ENCODE measurements around the gene CACHD1. TPM values are rescaled to one million over a fixed set of nuclear protein-coding genes. Genes with fewer than 3 reads are reported as not detected.

Gene CACHD1
- polyA plus RNA-seq, 1 donor from 2014 or later: 12.7 TPM

GRCh38 chr1:64601207-64601606 is 131.3 kb downstream of the CACHD1 start:
- no peaks in the 10 kb centered on the region for H3K79me2 ChIP-seq (replicated peaks; ENCODE audit: insufficient read depth, low read length)
- TF ChIP-seq RAD21 (conservative IDR thresholded peaks at IDR 0.05) (no peak), EZH2 (IDR thresholded peaks at IDR 0.05; ENCODE audit: borderline replicate concordance, insufficient read depth, low read length, poor library complexity, severe bottlenecking) (no peak), EP300 (conservative IDR thresholded peaks at IDR 0.05; ENCODE audit: poor library complexity, severe bottlenecking) (no peak), MXI1 (conservative IDR thresholded peaks at IDR 0.05; ENCODE audit: poor library complexity, severe bottlenecking) (no peak), POLR2AphosphoS5 (IDR thresholded peaks at IDR 0.05) (no peak), SMC3 (conservative IDR thresholded peaks at IDR 0.05; ENCODE audit: poor library complexity) (no peak), CTCF (IDR thresholded peaks at IDR 0.05; ENCODE audit: poor library complexity, severe bottlenecking) (no peak), REST (IDR thresholded peaks at IDR 0.05; ENCODE audit: borderline replicate concordance) (no peak), TAF1 (IDR thresholded peaks at IDR 0.05; ENCODE audit: low read depth) (no peak)

GRCh38 chr1:64608005-64608650 is 138.2 kb downstream of the CACHD1 start:
- H3K9ac ChIP-seq (ENCODE audit: low read length): no peak overlapping the region
- TF ChIP-seq EP300 (conservative IDR thresholded peaks at IDR 0.05; ENCODE audit: poor library complexity, severe bottlenecking): no peak
- no peak for TF ChIP-seq TAF1 (IDR thresholded peaks at IDR 0.05; ENCODE audit: low read depth)
- no peak for TF ChIP-seq EZH2 (IDR thresholded peaks at IDR 0.05; ENCODE audit: borderline replicate concordance, insufficient read depth, low read length, poor library complexity, severe bottlenecking)
- no peak for TF ChIP-seq REST (IDR thresholded peaks at IDR 0.05; ENCODE audit: borderline replicate concordance)
- no peak for TF ChIP-seq CTCF (IDR thresholded peaks at IDR 0.05; ENCODE audit: poor library complexity, severe bottlenecking)
- no peak for TF ChIP-seq SMC3 (conservative IDR thresholded peaks at IDR 0.05; ENCODE audit: poor library complexity)
- no peak for TF ChIP-seq MXI1 (conservative IDR thresholded peaks at IDR 0.05; ENCODE audit: poor library complexity, severe bottlenecking)
- TF ChIP-seq RAD21 (conservative IDR thresholded peaks at IDR 0.05): no peak
- no peak for TF ChIP-seq POLR2AphosphoS5 (IDR thresholded peaks at IDR 0.05)
- no peak overlapping the region for H3K4me3 ChIP-seq (ENCODE audit: low read length)
- H3K27ac ChIP-seq (ENCODE audit: low read length): no peak overlapping the region
- no peaks in the 10 kb centered on the region for H3K36me3 ChIP-seq (ENCODE audit: insufficient read depth, low read length)
- no peak overlapping the region for H3K4me2 ChIP-seq (ENCODE audit: low read length)
- H4K20me1 ChIP-seq (ENCODE audit: insufficient read depth): no peaks in the 10 kb centered on the region
- H3K27me3 ChIP-seq (ENCODE audit: insufficient read depth, low read depth, low read length): no peaks in the 10 kb centered on the region
- H3K9me2 ChIP-seq (ENCODE audit: insufficient read depth, low read length): no peaks in the 10 kb centered on the region
- no peaks in the 10 kb centered on the region for H3F3A ChIP-seq (ENCODE audit: insufficient read depth, low read length, poor library complexity, severe bottlenecking)
- H3K9me3 ChIP-seq (ENCODE audit: low read length): no peaks in the 10 kb centered on the region
- no peak overlapping the region for H2AFZ ChIP-seq (ENCODE audit: low read depth, low read length)
- H3K79me2 ChIP-seq (replicated peaks; ENCODE audit: insufficient read depth, low read length): no peaks in the 10 kb centered on the region

More at GRCh38 chr1:64601207-64601606, 131.3 kb downstream of the CACHD1 start:
- Histone ChIP-seq H2AFZ (ENCODE audit: low read depth, low read length) (no peak overlapping the region), H3K9me3 (ENCODE audit: low read length) (no peaks in the 10 kb centered on the region), H3K4me2 (ENCODE audit: low read length) (no peak overlapping the region), H3K9ac (ENCODE audit: low read length) (no peak overlapping the region), H3K27me3 (ENCODE audit: insufficient read depth, low read depth, low read length) (no peaks in the 10 kb centered on the region), H3K9me2 (ENCODE audit: insufficient read depth, low read length) (no peaks in the 10 kb centered on the region), H3K27ac (ENCODE audit: low read length) (no peak overlapping the region), H3K36me3 (ENCODE audit: insufficient read depth, low read length) (no peaks in the 10 kb centered on the region), H3K4me3 (ENCODE audit: low read length) (no peak overlapping the region), H3F3A (ENCODE audit: insufficient read depth, low read length, poor library complexity, severe bottlenecking) (no peaks in the 10 kb centered on the region), H4K20me1 (ENCODE audit: insufficient read depth) (no peaks in the 10 kb centered on the region)

Measured in neural cell (in vitro differentiated cells).